Adrenal gland (tissue), 12 donors: ENCODE measurements around the gene ETFB. TPM values are rescaled to one million over a fixed set of nuclear protein-coding genes. Genes with fewer than 3 reads are reported as not detected.

Source experiments
- DNase-seq, 7 donors: peaks; one replicate each; pipeline ENCODE4 v3.0.0-alpha.2; 2019 to 2020
- H3K27ac ChIP-seq, 5 donors: fragments of 200-600 bp; sonication (generic) in 4 of 5; 1 replicate in 3 of 5; 2 replicates in 2 of 5; pipeline versions ENCODE4 v1.5.1 to v1.8.0; 2016 to 2020; ENCODE audit warnings: mild to moderate bottlenecking in 1 of 5
- H3K27me3 ChIP-seq: fragments of 200-600 bp; 2 replicates; pipeline ENCODE4 v1.8.0; 2021
- H3K36me3 ChIP-seq, 2 donors: fragments of 200-600 bp; replicated peaks in 1 of 2; 1 replicate in 1 of 2; 2 replicates in 1 of 2; pipeline versions ENCODE4 v1.5.1 to v1.8.0; 2018 to 2022
- H3K4me1 ChIP-seq, 2 donors: fragments of 200-600 bp; replicated peaks in 1 of 2; 1 replicate in 1 of 2; 2 replicates in 1 of 2; pipeline versions ENCODE4 v1.5.1 to v1.8.0; 2018 to 2021
- H3K4me3 ChIP-seq, 4 donors: fragments of 200-600 bp; sonication (generic) in 3 of 4; one replicate each; pipeline ENCODE4 v1.5.1; 2016 to 2018
- H3K9me3 ChIP-seq, 3 donors: fragments of 200-600 bp; sonication (generic) in 1 of 3; replicated peaks in 1 of 3; 1 replicate in 2 of 3; 2 replicates in 1 of 3; pipeline versions ENCODE4 v1.5.1 to v1.8.0; 2016 to 2021
- POLR2A ChIP-seq, 2 donors: fragments of 450-650 bp; IDR thresholded peaks; one replicate each; pipeline ENCODE4 v1.6.1; 2017; ENCODE audit warnings: antibody characterized with exemption in 2 of 2, mild to moderate bottlenecking in 2 of 2, moderate library complexity in 1 of 2
- WGBS, 4 donors: extraction: QIAGEN DNeasy Blood & Tissue Kit in 2 of 4; methylation state at CpG; one replicate each; pipeline versions ENCODE4 v1.1.5 to v1.1.7; 2013 to 2017; 5-methylcytosine and 5-hydroxymethylcytosine counted together
- intact Hi-C, 2 donors: fragments of 100-400 bp; cut with DNase I; formaldehyde crosslinking; loops; one replicate each; pipeline versions ENCODE4 v1.14.1 to v1.15.0; 2022 to 2023
- polyA plus RNA-seq, 3 donors: library from polyadenylated mRNA; stranded (reverse); fragments of 200-250 nt in 2 of 3; fragments of 350-450 nt in 1 of 3; fragmentation: Illumina TruSeq in 1 of 3; extraction: RNeasy Lipid Tissue Mini Kit (QIAGEN cat#74804) in 1 of 3; gene quantifications; one replicate each; pipeline ENCODE4 v1.2.3, GENCODE V29; 2013 to 2014
- total RNA-seq, 9 donors: library from RNA; depleted of rRNA in 4 of 9; stranded (reverse); fragments of >200 nt in 4 of 9; fragments of 120-200 nt in 1 of 9; fragmentation: NEBNext Ultra II Directional in 1 of 9; extraction: Animal tissue kit (Norgen Biotek cat#: 25700) in 1 of 9; gene quantifications; one replicate each; pipeline versions ENCODE4 v1.1.0 to v1.2.4, GENCODE V29; 2013 to 2023
- TF ChIP-seq, protein P1 (sequence below), 6 experiments: fragments of 450-650 bp in 4 of 6; fragments of 200-600 bp in 2 of 6; sonication (generic) in 1 of 6; IDR thresholded peaks; 1 replicate in 5 of 6; 2 replicates in 1 of 6; pipeline versions ENCODE4 v1.5.1 to v1.8.0; 2016 to 2021; ENCODE audit warnings: antibody characterized with exemption in 6 of 6, mild to moderate bottlenecking in 2 of 6, moderate library complexity in 1 of 6
- donor health status: healthy with polysubstance abuse.
- donor health status: Bipolar disorder and iron deficiency.
- donor health status: DM: yes; HTN: yes; CAD: no.
- donor health status: DM: no; HTN: no; CAD: no.
- donor health status: DM: no; HTN: no; CAD: no.
- donor health status: DM: yes; HTN: yes; CAD: no.

The ETFB gene
- total and polyA plus RNA-seq, 12 donors = 110 to 470 (median 240) TPM

DNA sequence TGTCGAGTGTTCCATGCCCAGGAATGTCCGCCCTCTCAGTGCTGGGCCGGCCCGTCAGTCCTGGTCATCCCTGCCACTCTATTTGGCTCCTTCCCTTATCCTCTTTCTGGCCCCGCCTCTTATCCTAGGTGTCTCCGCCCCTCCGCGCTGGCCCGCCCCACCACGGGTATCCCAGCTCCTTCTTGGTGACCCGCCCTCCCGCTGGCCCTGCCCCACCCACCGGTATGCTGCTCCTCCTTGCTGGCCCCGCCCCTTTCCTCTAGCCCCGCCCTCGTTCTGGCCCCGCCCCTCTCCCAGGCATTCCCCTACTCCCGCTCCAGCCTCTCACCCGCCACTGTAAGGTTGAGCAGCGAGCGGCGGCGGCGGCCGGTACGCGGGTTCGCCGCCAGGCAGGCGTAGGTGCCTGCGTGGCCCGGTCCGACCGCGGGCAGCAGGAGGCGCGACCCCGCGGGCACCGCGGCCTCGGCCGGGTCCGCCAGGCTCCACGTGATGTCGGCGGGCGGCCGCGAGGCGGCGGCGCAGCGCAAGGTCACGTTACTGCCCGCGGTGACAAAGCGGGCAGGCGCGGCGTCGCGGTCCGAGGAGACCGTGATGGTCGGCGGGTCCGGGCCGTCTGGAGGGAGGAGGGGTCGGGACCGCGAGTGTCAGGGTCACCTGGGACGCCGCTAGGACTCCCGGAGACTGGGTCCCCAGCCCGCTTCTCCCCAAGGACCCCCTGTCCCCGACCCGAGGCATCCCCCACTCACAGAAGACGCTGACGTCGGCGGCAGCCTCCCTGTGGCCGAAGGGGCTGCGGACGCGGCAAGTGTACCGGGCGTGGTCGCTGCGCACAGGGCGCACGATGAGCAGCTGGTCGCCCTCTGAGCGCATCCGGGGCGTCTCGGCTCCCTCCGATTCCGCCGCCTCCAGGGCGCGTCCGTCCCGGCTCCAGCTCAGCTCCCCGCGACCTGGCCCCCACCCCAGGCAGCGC, 26.2 kb downstream of the ETFB start:
- WGBS, 4 donors = 1 to 2% (median 1%) methylated on average over 20 to 107 of the region's 107 CpGs
- peak overlapping the region in 4 of 5 donors; percentile 13 to 87 (median 44) for H3K27ac ChIP-seq
- TF ChIP-seq, protein P1, sequence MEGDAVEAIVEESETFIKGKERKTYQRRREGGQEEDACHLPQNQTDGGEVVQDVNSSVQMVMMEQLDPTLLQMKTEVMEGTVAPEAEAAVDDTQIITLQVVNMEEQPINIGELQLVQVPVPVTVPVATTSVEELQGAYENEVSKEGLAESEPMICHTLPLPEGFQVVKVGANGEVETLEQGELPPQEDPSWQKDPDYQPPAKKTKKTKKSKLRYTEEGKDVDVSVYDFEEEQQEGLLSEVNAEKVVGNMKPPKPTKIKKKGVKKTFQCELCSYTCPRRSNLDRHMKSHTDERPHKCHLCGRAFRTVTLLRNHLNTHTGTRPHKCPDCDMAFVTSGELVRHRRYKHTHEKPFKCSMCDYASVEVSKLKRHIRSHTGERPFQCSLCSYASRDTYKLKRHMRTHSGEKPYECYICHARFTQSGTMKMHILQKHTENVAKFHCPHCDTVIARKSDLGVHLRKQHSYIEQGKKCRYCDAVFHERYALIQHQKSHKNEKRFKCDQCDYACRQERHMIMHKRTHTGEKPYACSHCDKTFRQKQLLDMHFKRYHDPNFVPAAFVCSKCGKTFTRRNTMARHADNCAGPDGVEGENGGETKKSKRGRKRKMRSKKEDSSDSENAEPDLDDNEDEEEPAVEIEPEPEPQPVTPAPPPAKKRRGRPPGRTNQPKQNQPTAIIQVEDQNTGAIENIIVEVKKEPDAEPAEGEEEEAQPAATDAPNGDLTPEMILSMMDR (IDR thresholded peaks at IDR 0.05) = peak in 2 of 6 experiments; percentile 41 to 72
- peak; percentile 68 to 71 for TF ChIP-seq POLR2A (IDR thresholded peaks at IDR 0.05)

DNA sequence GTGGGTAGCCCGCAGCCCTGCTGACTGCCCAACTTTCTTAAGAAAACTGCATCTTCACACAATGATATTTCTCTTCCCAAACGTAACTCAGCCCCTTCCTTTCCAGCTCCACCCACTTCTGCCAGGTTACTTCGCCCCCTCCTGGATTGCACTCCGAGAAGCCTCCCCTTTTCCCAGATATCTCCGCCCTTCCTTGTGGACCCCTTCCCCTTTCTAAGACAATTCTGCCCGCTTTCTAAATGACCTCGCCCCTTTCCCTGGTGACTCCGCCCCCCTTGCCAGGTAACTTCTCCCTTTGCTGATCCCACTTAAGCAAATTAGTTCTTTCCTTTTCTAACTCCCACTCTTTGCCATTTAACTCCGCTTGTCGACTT, 26.9 kb downstream of the ETFB start:
- Histone ChIP-seq H3K4me3 (peak overlapping the region in 2 of 4 donors; percentile 44 to 75), H3K27me3 (no peaks in the 10 kb centered on the region), H3K9me3 (no peaks in the 10 kb centered on the region), H3K27ac (peak overlapping the region in 4 of 5 donors; percentile 13 to 87 (median 44)), H3K4me1 (peaks cover 7 to 14% of the 10 kb centered on the region in 2 donors), H3K36me3 (no peaks in the 10 kb centered on the region)
- intact Hi-C loops = loop anchor here in 1 of 2 donors (10.0 kb wide), 2 partner anchors 66 to 316 kb away; no protein-coding TSS in a partner anchor
- 1% methylated on average over 10 of the region's 10 CpGs for WGBS, 4 donors
- DNase-seq = peak in 1 of 7 donors; percentile 21
- TF ChIP-seq POLR2A (IDR thresholded peaks at IDR 0.05) = no peak
- TF ChIP-seq, protein P1 (IDR thresholded peaks at IDR 0.05) = no peak

More for the DNA sequence above, 26.2 kb downstream of the ETFB start:
- intact Hi-C loops = loop anchor here in 1 of 2 donors (10.0 kb wide), 2 partner anchors 65 to 315 kb away; no protein-coding TSS in a partner anchor
- Histone ChIP-seq H3K36me3 (peaks cover 0 to 5% of the 10 kb centered on the region in 2 donors), H3K9me3 (no peaks in the 10 kb centered on the region), H3K4me3 (peak overlapping the region in 3 of 4 donors; percentile 8 to 75 (median 44)), H3K27me3 (no peaks in the 10 kb centered on the region), H3K4me1 (peaks cover 7 to 14% of the 10 kb centered on the region in 2 donors)
- DNase-seq = peak; percentile 99 to 100 (median 99)

DNA sequence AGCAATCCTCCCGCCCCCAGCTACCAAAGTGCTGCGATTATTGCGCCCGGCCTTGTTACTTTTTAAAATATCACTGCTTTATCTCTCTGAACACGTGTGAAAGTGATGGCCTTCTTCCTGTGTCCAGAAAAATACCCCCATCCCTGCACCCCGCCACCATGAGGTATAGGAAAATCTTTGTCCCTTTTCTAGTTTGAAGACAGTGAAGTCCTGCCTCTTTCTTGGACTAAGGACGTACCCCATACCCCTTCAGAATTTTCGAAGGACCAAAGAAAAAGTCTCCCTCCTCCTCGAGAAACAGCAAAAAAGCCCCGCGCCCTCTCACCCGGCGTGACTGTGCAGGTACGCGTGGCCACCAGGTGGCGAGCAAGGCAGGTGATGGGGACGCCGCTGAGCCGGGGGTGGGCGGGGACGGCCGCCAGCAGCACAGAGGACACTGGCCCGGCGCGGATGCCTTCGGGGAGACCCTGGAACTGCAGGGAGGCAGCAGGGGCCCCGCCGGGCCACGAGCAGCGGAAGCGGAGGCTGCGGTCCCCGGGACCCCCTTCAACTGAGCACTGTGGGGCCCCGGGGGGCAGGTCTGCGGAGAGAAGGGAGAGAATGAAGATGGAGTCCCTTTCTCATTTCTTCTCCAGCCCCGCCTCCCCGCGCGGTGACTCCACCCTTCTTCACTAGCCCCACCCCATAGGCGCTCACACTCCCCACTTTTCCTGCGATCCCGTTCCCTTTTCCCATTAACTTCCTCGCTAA, 27.4 kb downstream of the ETFB start:
- H3K9me3 ChIP-seq = no peaks in the 10 kb centered on the region
- H3K36me3 ChIP-seq = no peaks in the 10 kb centered on the region
- DNase-seq = peak; percentile 80 to 90 (median 86)
- 4 to 6% (median 5%) methylated on average over 24 to 43 of the region's 43 CpGs for WGBS, 4 donors
- intact Hi-C loops = loop anchor here in 1 of 2 donors (10.0 kb wide), 2 partner anchors 66 to 316 kb away; no protein-coding TSS in a partner anchor
- TF ChIP-seq POLR2A (IDR thresholded peaks at IDR 0.05) = no peak
- TF ChIP-seq, protein P1 (IDR thresholded peaks at IDR 0.05) = peak; percentile 74 to 94 (median 82)
- H3K27ac ChIP-seq = peak overlapping the region in 4 of 5 donors; percentile 13 to 87 (median 44)
- H3K4me1 ChIP-seq = peaks cover 7 to 14% of the 10 kb centered on the region in 2 donors
- H3K4me3 ChIP-seq = peak overlapping the region in 2 of 4 donors; percentile 44 to 75
- H3K27me3 ChIP-seq = no peaks in the 10 kb centered on the region
